HepG2 (cell line): ENCODE data around the gene SMURF2. TPM values are rescaled to one million over a fixed set of nuclear protein-coding genes. Genes with fewer than 3 reads are reported as not detected.
A peak's percentile ranks its signal among the peaks of the same experiment; 100 is the strongest.

Experiments
- ATAC-seq: fragments of 200-7000 bp; cut with Tn5 transposase; 3 replicates; pipeline ENCODE4 v1.9.1; 2020; ENCODE audit warnings: mild to moderate bottlenecking, moderate library complexity
- BruUV-seq: library from RNA; stranded (reverse); fragments of 400-500 nt; replicated peaks from 2 replicates; lab custom pipeline; 2021; lab: Mats Ljungman, UMichigan
- CTCF ChIA-PET: fragments of 300-600 bp; formaldehyde crosslinking; extraction: SDS; loops from one replicate; lab custom pipeline; 2021; ENCODE audit warnings: low total read pairs, inconsistent platforms, low intra/inter-chr PET ratio; lab: Yijun Ruan, JAX
- POLR2A ChIA-PET: fragments of 350-600 bp; sonication (Branson Sonifier 250); formaldehyde crosslinking; loops from one replicate; lab custom pipeline; 2020; ENCODE audit warnings: antibody characterized with exemption, inconsistent platforms; lab: Yijun Ruan, JAX
- DNase-seq: peaks from one replicate; pipeline ENCODE4 v3.0.0-alpha.2; 2015; ENCODE audit warnings: low spot score
- FAIRE-seq: peaks from 3 replicates; lab custom pipeline; 2011; peaks lifted over from hg19 to GRCh38; lab: Jason Lieb, UNC
- H2AFZ ChIP-seq: one replicate; pipeline ENCODE4 v1.6.1; 2011; ENCODE audit warnings: low read length, inconsistent platforms
- H3K27ac ChIP-seq: fragments of 300-600 bp; 3 replicates; pipeline ENCODE4 v1.8.0; 2011; ENCODE audit warnings: mixed run types, mild to moderate bottlenecking, mixed read lengths, low read length, inconsistent platforms; ENCODE audit not compliant: insufficient read depth; ENCODE audit errors: extremely low read length
- H3K27me3 ChIP-seq, 2 experiments: fragments of 200-600 bp in 1 of 2; 2 replicates in 1 of 2; 3 replicates in 1 of 2; pipeline versions ENCODE4 v1.6.0 to v1.8.0; 2011; ENCODE audit warnings: low read length in 2 of 2, mild to moderate bottlenecking in 2 of 2, moderate library complexity in 2 of 2, inconsistent platforms in 1 of 2; ENCODE audit not compliant: insufficient read depth in 2 of 2, control insufficient read depth in 1 of 2
- H3K36me3 ChIP-seq, 2 experiments: fragments of 200-600 bp in 1 of 2; replicated peaks in 1 of 2; 2 replicates in 1 of 2; 3 replicates in 1 of 2; pipeline versions ENCODE4 v1.5.1 to v1.8.0; 2011; ENCODE audit warnings: low read length in 2 of 2, inconsistent platforms in 1 of 2; ENCODE audit not compliant: insufficient read depth in 2 of 2, control insufficient read depth in 1 of 2
- H3K4me1 ChIP-seq: 2 replicates; pipeline ENCODE4 v1.5.1; 2012; ENCODE audit warnings: low read length, inconsistent platforms; ENCODE audit not compliant: insufficient read depth
- H3K4me2 ChIP-seq: 2 replicates; pipeline ENCODE4 v1.6.0; 2011; ENCODE audit warnings: low read depth, low read length, inconsistent platforms
- H3K4me3 ChIP-seq, 3 experiments: fragments of 200-600 bp in 1 of 3; sonication (generic), shearing (Covaris generic) in 1 of 3; replicated peaks in 1 of 3; 2 replicates each; pipeline ENCODE4 v1.5.1; 2011 to 2016; ENCODE audit warnings: low read length in 3 of 3, inconsistent platforms in 2 of 3, low read depth in 2 of 3, mild to moderate bottlenecking in 2 of 3, control low read depth in 1 of 3, mixed read lengths in 1 of 3; ENCODE audit not compliant: insufficient read depth in 1 of 3
- H3K79me2 ChIP-seq: one replicate; pipeline ENCODE4 v1.6.1; 2011; ENCODE audit warnings: low read length, inconsistent platforms; ENCODE audit not compliant: insufficient read depth
- H3K9ac ChIP-seq: 2 replicates; pipeline ENCODE4 v1.6.0; 2011; ENCODE audit warnings: mild to moderate bottlenecking, low read depth, low read length, inconsistent platforms; ENCODE audit not compliant: insufficient read depth
- H3K9me3 ChIP-seq: 2 replicates; pipeline ENCODE4 v1.5.1; 2012; ENCODE audit warnings: mild to moderate bottlenecking, low read length
- H4K20me1 ChIP-seq: 2 replicates; pipeline ENCODE4 v1.6.0; 2011; ENCODE audit warnings: inconsistent platforms, mild to moderate bottlenecking, low read length, moderate library complexity; ENCODE audit not compliant: insufficient read depth
- EED ChIP-seq: sonication (generic); formaldehyde crosslinking; IDR thresholded peaks from 2 replicates; pipeline ENCODE4 v1.5.0; 2020; ENCODE audit warnings: mild to moderate bottlenecking, missing genetic modification reagents
- HOXA7 ChIP-seq: sonication (generic); formaldehyde crosslinking; IDR thresholded peaks from 2 replicates; pipeline ENCODE4 v1.8.1; 2022; ENCODE audit warnings: mild to moderate bottlenecking, missing genetic modification reagents, moderate library complexity
- MYNN ChIP-seq: sonication (generic); formaldehyde crosslinking; IDR thresholded peaks from 2 replicates; pipeline ENCODE4 v1.4.0; 2020; ENCODE audit warnings: mild to moderate bottlenecking, low read depth, missing genetic modification reagents
- NFE2 ChIP-seq: sonication (generic); formaldehyde crosslinking; IDR thresholded peaks from 2 replicates; pipeline ENCODE4 v1.4.0; 2020; ENCODE audit warnings: missing genetic modification reagents
- SCMH1 ChIP-seq: sonication (generic); formaldehyde crosslinking; IDR thresholded peaks from 2 replicates; pipeline ENCODE4 v1.9.0; 2021; ENCODE audit warnings: missing genetic modification reagents, mild to moderate bottlenecking, borderline replicate concordance
- ZNF75D ChIP-seq: sonication (generic); formaldehyde crosslinking; IDR thresholded peaks from 2 replicates; pipeline ENCODE4 v1.8.1; 2023; ENCODE audit warnings: missing genetic modification reagents, mild to moderate bottlenecking, borderline replicate concordance
- ZNF775 ChIP-seq: sonication (generic); formaldehyde crosslinking; IDR thresholded peaks from 2 replicates; pipeline ENCODE4 v1.4.0; 2020; ENCODE audit warnings: missing genetic modification reagents, mild to moderate bottlenecking, moderate library complexity, borderline replicate concordance
- ZZZ3 ChIP-seq: sonication (generic); formaldehyde crosslinking; IDR thresholded peaks from 2 replicates; pipeline ENCODE4 v1.4.0; 2020; ENCODE audit warnings: missing genetic modification reagents, mild to moderate bottlenecking, borderline replicate concordance
- WGBS: methylation state at CpG from one replicate; pipeline ENCODE4 v1.1.6; 2017; ENCODE audit warnings: low lambda C conversion rate; 5-methylcytosine and 5-hydroxymethylcytosine counted together
- in situ Hi-C: cut with HindIII; loops from 2 replicates; pipeline ENCODE4 v1.10.0; 2017; ENCODE audit warnings: low pct_unique_long_range_greater_than_20kb; ENCODE audit not compliant: extremely low pct_ligation_motif_present
- intact Hi-C: fragments of 100-400 bp; cut with micrococcal nuclease; formaldehyde crosslinking; loops from one replicate; pipeline ENCODE4 v1.10.0; 2022; ENCODE audit not compliant: unreplicated experiment
- polyA plus RNA-seq, 8 experiments: library from polyadenylated mRNA; depleted of rRNA in 3 of 8; stranded (reverse) in 7 of 8; unstranded in 1 of 8; fragments of >200 nt; fragmentation: Illumina TruSeq in 4 of 8; extraction: Trizol in 4 of 8; gene quantifications; 2 replicates each; pipeline versions ENCODE4 v1.2.1 to v1.2.3, GENCODE V29; 2011 to 2016; ENCODE audit warnings: low read depth in 4 of 8, missing spikeins in 1 of 8, mixed read lengths in 1 of 8; ENCODE audit not compliant: insufficient read depth in 1 of 8
- total RNA-seq, 5 experiments: library from RNA; depleted of rRNA; stranded (reverse); fragments of >200 nt; fragmentation: Illumina TruSeq; extraction: Trizol; gene quantifications; 2 replicates each; pipeline ENCODE4 v1.2.3, GENCODE V29; 2016; ENCODE audit warnings: low read depth in 1 of 5
- TF ChIP-seq, protein P1 (sequence below): sonication (generic); formaldehyde crosslinking; IDR thresholded peaks from 2 replicates; pipeline ENCODE4 v1.5.0; 2020; ENCODE audit warnings: missing genetic modification reagents, mild to moderate bottlenecking, borderline replicate concordance
- TF ChIP-seq, protein P2 (sequence below): sonication (generic); formaldehyde crosslinking; IDR thresholded peaks from 2 replicates; pipeline ENCODE4 v1.4.0; 2020; ENCODE audit warnings: mild to moderate bottlenecking, missing genetic modification reagents, borderline replicate concordance
- TF ChIP-seq, protein P3 (sequence below): sonication (generic); formaldehyde crosslinking; conservative IDR thresholded peaks from 2 replicates; pipeline ENCODE4 v1.4.0; 2020; ENCODE audit warnings: missing genetic modification reagents
- TF ChIP-seq, protein P4 (sequence below): sonication (generic); formaldehyde crosslinking; IDR thresholded peaks from 2 replicates; pipeline ENCODE4 v1.5.0; 2020; ENCODE audit warnings: missing genetic modification reagents
- TF ChIP-seq, protein P5 (sequence below): sonication (generic); formaldehyde crosslinking; IDR thresholded peaks from 2 replicates; pipeline ENCODE4 v1.4.0; 2020; ENCODE audit warnings: low read depth, mild to moderate bottlenecking, missing genetic modification reagents

Gene SMURF2
- total and polyA plus RNA-seq, 2 of the 13 experiments (the other 11 are each of a cell fraction or from before 2014, with no cell fraction given), result 14.9 to 24.3 TPM

DNA sequence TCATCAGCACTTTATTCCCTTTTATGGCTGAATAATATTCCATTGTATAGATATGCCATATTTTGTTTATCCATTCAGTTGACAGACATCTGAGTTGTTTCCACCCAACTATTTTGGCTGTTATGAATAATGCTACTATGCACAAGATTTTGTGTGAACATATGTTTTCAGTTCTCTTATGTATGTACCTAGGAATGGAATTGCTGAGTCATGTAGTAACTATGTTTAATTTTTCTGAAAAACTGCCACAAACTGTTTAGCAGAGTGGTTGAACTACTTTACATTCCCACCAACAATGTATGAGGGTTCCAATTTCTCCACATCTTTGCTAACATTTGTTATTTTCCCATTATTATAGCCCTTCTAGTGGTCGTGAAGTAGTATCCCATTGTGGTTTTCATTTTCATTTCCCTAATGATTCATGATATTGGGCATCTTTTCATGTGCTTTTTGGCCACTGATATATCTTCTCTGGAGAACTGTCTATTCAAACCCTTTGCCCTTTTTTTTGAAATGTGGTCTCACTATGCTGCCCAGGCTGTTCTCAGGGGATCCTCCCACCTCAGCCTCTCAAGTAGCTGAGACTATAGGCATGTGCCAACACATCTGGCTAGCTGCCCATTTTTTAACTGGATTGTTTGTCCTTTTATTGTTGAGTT lies 26.3 kb downstream of the SMURF2 start:
- Histone ChIP-seq H3K27me3 (no peaks in the 10 kb centered on the region), H3K4me1 (peaks cover 16% of the 10 kb centered on the region), H3K36me3 (no peaks in the 10 kb centered on the region), H2AFZ (no peak overlapping the region), H3K79me2 (peaks cover 30% of the 10 kb centered on the region), H4K20me1 (no peaks in the 10 kb centered on the region), H3K4me3 (no peak overlapping the region), H3K27ac (no peak overlapping the region), H3K4me2 (no peak overlapping the region), H3K9me3 (no peaks in the 10 kb centered on the region), H3K9ac (no peak overlapping the region)
- DNase-seq, result no peak
- no peak for FAIRE-seq
- ATAC-seq, result no peak
- TSS peak; percentile 41 for BruUV-seq
- POLR2A ChIA-PET, result no interaction called here
- CTCF ChIA-PET, result no interaction called here
- intact Hi-C loops (no loop called here), in situ Hi-C loops (loop anchor here (25.0 kb wide), 2 partner anchors 98 to 323 kb away; no protein-coding TSS in a partner anchor)
- WGBS, result 98% methylated on average over 1 of the region's 1 CpG
- peak; percentile 22; the same call in 1 of the 2 replicates for TF ChIP-seq NFE2 (CRISPR knock-in tag)
- TF ChIP-seq, protein P1, sequence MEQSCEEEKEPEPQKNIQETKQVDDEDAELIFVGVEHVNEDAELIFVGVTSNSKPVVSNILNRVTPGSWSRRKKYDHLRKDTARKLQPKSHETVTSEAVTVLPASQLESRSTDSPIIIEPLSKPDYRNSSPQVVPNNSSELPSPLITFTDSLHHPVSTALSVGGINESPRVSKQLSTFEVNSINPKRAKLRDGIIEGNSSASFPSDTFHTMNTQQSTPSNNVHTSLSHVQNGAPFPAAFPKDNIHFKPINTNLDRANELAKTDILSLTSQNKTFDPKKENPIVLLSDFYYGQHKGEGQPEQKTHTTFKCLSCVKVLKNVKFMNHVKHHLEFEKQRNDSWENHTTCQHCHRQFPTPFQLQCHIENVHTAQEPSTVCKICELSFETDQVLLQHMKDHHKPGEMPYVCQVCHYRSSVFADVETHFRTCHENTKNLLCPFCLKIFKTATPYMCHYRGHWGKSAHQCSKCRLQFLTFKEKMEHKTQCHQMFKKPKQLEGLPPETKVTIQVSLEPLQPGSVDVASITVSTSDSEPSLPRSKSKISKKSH (CRISPR knock-in tag), result no peak
- TF ChIP-seq, protein P2, sequence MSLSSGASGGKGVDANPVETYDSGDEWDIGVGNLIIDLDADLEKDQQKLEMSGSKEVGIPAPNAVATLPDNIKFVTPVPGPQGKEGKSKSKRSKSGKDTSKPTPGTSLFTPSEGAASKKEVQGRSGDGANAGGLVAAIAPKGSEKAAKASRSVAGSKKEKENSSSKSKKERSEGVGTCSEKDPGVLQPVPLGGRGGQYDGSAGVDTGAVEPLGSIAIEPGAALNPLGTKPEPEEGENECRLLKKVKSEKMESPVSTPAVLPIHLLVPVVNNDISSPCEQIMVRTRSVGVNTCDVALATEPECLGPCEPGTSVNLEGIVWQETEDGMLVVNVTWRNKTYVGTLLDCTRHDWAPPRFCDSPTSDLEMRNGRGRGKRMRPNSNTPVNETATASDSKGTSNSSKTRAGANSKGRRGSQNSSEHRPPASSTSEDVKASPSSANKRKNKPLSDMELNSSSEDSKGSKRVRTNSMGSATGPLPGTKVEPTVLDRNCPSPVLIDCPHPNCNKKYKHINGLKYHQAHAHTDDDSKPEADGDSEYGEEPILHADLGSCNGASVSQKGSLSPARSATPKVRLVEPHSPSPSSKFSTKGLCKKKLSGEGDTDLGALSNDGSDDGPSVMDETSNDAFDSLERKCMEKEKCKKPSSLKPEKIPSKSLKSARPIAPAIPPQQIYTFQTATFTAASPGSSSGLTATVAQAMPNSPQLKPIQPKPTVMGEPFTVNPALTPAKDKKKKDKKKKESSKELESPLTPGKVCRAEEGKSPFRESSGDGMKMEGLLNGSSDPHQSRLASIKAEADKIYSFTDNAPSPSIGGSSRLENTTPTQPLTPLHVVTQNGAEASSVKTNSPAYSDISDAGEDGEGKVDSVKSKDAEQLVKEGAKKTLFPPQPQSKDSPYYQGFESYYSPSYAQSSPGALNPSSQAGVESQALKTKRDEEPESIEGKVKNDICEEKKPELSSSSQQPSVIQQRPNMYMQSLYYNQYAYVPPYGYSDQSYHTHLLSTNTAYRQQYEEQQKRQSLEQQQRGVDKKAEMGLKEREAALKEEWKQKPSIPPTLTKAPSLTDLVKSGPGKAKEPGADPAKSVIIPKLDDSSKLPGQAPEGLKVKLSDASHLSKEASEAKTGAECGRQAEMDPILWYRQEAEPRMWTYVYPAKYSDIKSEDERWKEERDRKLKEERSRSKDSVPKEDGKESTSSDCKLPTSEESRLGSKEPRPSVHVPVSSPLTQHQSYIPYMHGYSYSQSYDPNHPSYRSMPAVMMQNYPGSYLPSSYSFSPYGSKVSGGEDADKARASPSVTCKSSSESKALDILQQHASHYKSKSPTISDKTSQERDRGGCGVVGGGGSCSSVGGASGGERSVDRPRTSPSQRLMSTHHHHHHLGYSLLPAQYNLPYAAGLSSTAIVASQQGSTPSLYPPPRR (CRISPR knock-in tag), result no peak
- TF ChIP-seq EED (CRISPR knock-in tag), result no peak
- TF ChIP-seq, protein P3, sequence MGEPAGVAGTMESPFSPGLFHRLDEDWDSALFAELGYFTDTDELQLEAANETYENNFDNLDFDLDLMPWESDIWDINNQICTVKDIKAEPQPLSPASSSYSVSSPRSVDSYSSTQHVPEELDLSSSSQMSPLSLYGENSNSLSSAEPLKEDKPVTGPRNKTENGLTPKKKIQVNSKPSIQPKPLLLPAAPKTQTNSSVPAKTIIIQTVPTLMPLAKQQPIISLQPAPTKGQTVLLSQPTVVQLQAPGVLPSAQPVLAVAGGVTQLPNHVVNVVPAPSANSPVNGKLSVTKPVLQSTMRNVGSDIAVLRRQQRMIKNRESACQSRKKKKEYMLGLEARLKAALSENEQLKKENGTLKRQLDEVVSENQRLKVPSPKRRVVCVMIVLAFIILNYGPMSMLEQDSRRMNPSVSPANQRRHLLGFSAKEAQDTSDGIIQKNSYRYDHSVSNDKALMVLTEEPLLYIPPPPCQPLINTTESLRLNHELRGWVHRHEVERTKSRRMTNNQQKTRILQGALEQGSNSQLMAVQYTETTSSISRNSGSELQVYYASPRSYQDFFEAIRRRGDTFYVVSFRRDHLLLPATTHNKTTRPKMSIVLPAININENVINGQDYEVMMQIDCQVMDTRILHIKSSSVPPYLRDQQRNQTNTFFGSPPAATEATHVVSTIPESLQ, result no peak
- TF ChIP-seq HOXA7 (CRISPR knock-in tag), result no peak
- no peak for TF ChIP-seq ZNF775
- TF ChIP-seq MYNN (CRISPR knock-in tag), result no peak
- TF ChIP-seq SCMH1 (CRISPR knock-in tag), result no peak
- TF ChIP-seq, protein P4, sequence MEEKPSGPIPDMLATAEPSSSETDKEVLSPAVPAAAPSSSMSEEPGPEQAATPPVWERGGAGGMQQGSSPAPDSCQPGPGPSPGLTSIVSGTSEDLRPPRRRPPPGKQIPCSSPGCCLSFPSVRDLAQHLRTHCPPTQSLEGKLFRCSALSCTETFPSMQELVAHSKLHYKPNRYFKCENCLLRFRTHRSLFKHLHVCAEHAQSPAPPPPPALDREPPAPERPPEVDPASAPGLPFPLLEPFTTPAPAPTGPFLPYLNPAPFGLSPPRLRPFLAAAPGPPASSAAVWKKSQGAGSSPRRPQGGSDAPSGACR (CRISPR knock-in tag), result no peak
- no peak for TF ChIP-seq ZNF75D (CRISPR knock-in tag)
- TF ChIP-seq, protein P5, sequence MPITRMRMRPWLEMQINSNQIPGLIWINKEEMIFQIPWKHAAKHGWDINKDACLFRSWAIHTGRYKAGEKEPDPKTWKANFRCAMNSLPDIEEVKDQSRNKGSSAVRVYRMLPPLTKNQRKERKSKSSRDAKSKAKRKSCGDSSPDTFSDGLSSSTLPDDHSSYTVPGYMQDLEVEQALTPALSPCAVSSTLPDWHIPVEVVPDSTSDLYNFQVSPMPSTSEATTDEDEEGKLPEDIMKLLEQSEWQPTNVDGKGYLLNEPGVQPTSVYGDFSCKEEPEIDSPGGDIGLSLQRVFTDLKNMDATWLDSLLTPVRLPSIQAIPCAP (CRISPR knock-in tag), result no peak
- TF ChIP-seq ZZZ3 (CRISPR knock-in tag), result no peak
